Hepatocyte (in vitro differentiated cells): ENCODE results near the gene NR5A1. TPM values are rescaled to one million over a fixed set of nuclear protein-coding genes. Genes with fewer than 3 reads are reported as not detected.

Source experiments
- DNase-seq: peaks from one replicate; pipeline ENCODE4 v3.0.0-alpha.2; 2016; ENCODE audit warnings: low spot score
- H2AFZ ChIP-seq: fragments of 200-600 bp; sonication (generic); 2 replicates; pipeline ENCODE4 v1.6.0; 2016; ENCODE audit warnings: antibody characterized with exemption, mild to moderate bottlenecking
- H3K27ac ChIP-seq: fragments of 200-600 bp; sonication (generic); 2 replicates; pipeline ENCODE4 v1.5.1; 2016; ENCODE audit warnings: mild to moderate bottlenecking
- H3K27me3 ChIP-seq: fragments of 200-600 bp; sonication (generic); 2 replicates; pipeline ENCODE4 v1.6.1; 2016
- H3K36me3 ChIP-seq: fragments of 200-600 bp; sonication (generic); replicated peaks from 2 replicates; pipeline ENCODE4 v1.5.1; 2016; ENCODE audit warnings: low read depth; ENCODE audit not compliant: insufficient read depth
- H3K4me1 ChIP-seq: fragments of 200-600 bp; sonication (generic); 2 replicates; pipeline ENCODE4 v1.5.1; 2016; ENCODE audit warnings: mild to moderate bottlenecking, moderate library complexity; ENCODE audit not compliant: insufficient read depth
- H3K4me2 ChIP-seq: fragments of 200-600 bp; sonication (generic); 2 replicates; pipeline ENCODE4 v1.6.0; 2016
- H3K4me3 ChIP-seq: fragments of 200-600 bp; sonication (generic); 2 replicates; pipeline ENCODE4 v1.5.1; 2016; ENCODE audit warnings: mild to moderate bottlenecking
- H3K79me2 ChIP-seq: fragments of 200-600 bp; sonication (generic); 2 replicates; pipeline ENCODE4 v1.6.0; 2017; ENCODE audit warnings: mild to moderate bottlenecking
- H3K9me2 ChIP-seq: fragments of 200-600 bp; sonication (generic); replicated peaks from 2 replicates; pipeline ENCODE4 v1.6.0; 2017; ENCODE audit warnings: mild to moderate bottlenecking; ENCODE audit not compliant: insufficient read depth
- H3K9me3 ChIP-seq: fragments of 200-600 bp; sonication (generic); 2 replicates; pipeline ENCODE4 v1.5.1; 2016; ENCODE audit warnings: low read depth, mild to moderate bottlenecking
- H4K20me1 ChIP-seq: fragments of 200-600 bp; sonication (generic); 2 replicates; pipeline ENCODE4 v1.6.0; 2016; ENCODE audit warnings: mild to moderate bottlenecking; ENCODE audit not compliant: insufficient read depth, poor library complexity, severe bottlenecking
- CTCF ChIP-seq: fragments of 200-600 bp; sonication (generic); IDR thresholded peaks from 2 replicates; pipeline ENCODE4 v1.5.1; 2016; ENCODE audit warnings: antibody characterized with exemption, mild to moderate bottlenecking; ENCODE audit not compliant: poor library complexity
- EZH2 ChIP-seq: fragments of 200-600 bp; sonication (generic); IDR thresholded peaks from 2 replicates; pipeline ENCODE4 v1.6.1; 2016; ENCODE audit warnings: antibody characterized with exemption, mild to moderate bottlenecking, borderline replicate concordance
- EZH2phosphoT487 ChIP-seq: fragments of 200-600 bp; sonication (generic); IDR thresholded peaks from one replicate; pipeline ENCODE4 v1.6.1; 2018; ENCODE audit warnings: antibody characterized with exemption, mild to moderate bottlenecking, low read depth, moderate library complexity; ENCODE audit not compliant: unreplicated experiment, severe bottlenecking
- WGBS: methylation state at CpG from one replicate; pipeline ENCODE4 v1.1.6; 2016; ENCODE audit warnings: low lambda C conversion rate; ENCODE audit errors: missing lambda C conversion rate; 5-methylcytosine and 5-hydroxymethylcytosine counted together
- polyA plus RNA-seq: library from polyadenylated mRNA; unstranded; fragments of >200 nt; fragmentation: Nextera tagmentation; extraction: Ambion mirVana; gene quantifications from 2 replicates; pipeline ENCODE4 v1.2.1, GENCODE V29; 2016
- total RNA-seq: library from RNA; depleted of rRNA; stranded (reverse); fragments of >200 nt; gene quantifications from 2 replicates; pipeline ENCODE4 v1.2.3, GENCODE V29; 2014

NR5A1 gene
- total and polyA plus RNA-seq, 2 experiments from 2014 or later: 0.07 to 0.36 TPM

- Histone ChIP-seq H3K4me3 (no peak overlapping the region), H3K27ac (no peak overlapping the region), H3K79me2 (no peaks in the 10 kb centered on the region), H3K27me3 (no peaks in the 10 kb centered on the region), H4K20me1 (no peaks in the 10 kb centered on the region), H3K4me1 (peaks cover 8% of the 10 kb centered on the region), H3K9me3 (no peaks in the 10 kb centered on the region), H3K36me3 (no peaks in the 10 kb centered on the region), H3K9me2 (no peaks in the 10 kb centered on the region), H2AFZ (no peak overlapping the region), H3K4me2 (no peak overlapping the region)
- WGBS: 85% methylated on average over 5 of the region's 5 CpGs
- TF ChIP-seq EZH2 (no peak), EZH2phosphoT487 (no peak), CTCF (no peak)
- no peak for DNase-seq
Observed at GRCh38 chr9:124514874-124515273, 7.7 kb upstream of the NR5A1 start.

GRCh38 chr9:124514125-124514524, 6.9 kb upstream of the NR5A1 start:
- 93% methylated on average over 4 of the region's 4 CpGs for WGBS
- no peaks in the 10 kb centered on the region for H3K79me2 ChIP-seq
- no peak overlapping the region for H3K4me2 ChIP-seq
- H3K27me3 ChIP-seq: no peaks in the 10 kb centered on the region
- H2AFZ ChIP-seq: no peak overlapping the region
- no peaks in the 10 kb centered on the region for H3K9me2 ChIP-seq
- TF ChIP-seq EZH2 (no peak), CTCF (no peak), EZH2phosphoT487 (no peak)
- DNase-seq: no peak
- H3K36me3 ChIP-seq: no peaks in the 10 kb centered on the region
- no peaks in the 10 kb centered on the region for H3K9me3 ChIP-seq
- no peak overlapping the region for H3K27ac ChIP-seq
- H3K4me1 ChIP-seq: peaks cover 8% of the 10 kb centered on the region
- H3K4me3 ChIP-seq: no peak overlapping the region
- H4K20me1 ChIP-seq: no peaks in the 10 kb centered on the region

- Histone ChIP-seq H3K9me2 (no peaks in the 10 kb centered on the region), H3K4me3 (no peak overlapping the region), H3K4me1 (peaks cover 8% of the 10 kb centered on the region), H3K9me3 (no peaks in the 10 kb centered on the region), H4K20me1 (no peaks in the 10 kb centered on the region), H2AFZ (no peak overlapping the region), H3K79me2 (no peaks in the 10 kb centered on the region), H3K4me2 (no peak overlapping the region), H3K36me3 (no peaks in the 10 kb centered on the region), H3K27me3 (no peaks in the 10 kb centered on the region), H3K27ac (no peak overlapping the region)
- no peak for DNase-seq
- TF ChIP-seq EZH2 (no peak), CTCF (no peak), EZH2phosphoT487 (no peak)
- 80% methylated on average over 5 of the region's 5 CpGs for WGBS
Observed at GRCh38 chr9:124513376-124513994, 6.3 kb upstream of the NR5A1 start.

DNA sequence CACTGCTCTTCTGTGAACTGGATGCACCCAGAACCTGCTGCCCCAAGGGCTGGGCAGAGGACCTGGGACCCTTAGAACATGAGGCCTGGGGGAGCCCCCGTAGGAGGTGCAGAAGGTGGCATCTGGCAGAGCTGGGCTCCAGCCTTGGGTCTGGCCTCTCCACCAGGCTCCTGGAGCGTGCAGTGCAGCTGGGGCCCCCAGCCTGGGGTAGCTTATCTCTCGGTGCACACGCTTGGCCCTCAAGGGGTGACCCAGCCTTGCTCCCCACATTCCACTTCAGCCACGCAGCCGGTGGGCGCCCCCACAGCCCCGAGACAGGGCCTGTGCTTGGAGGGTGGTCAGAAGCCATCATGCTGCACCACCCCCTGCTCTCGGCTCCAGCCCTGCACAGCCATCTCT, 5.6 kb upstream of the NR5A1 start:
- H3K4me2 ChIP-seq: no peak overlapping the region
- no peaks in the 10 kb centered on the region for H3K9me2 ChIP-seq
- no peaks in the 10 kb centered on the region for H4K20me1 ChIP-seq

More for the DNA sequence above, 5.6 kb upstream of the NR5A1 start:
- H3K79me2 ChIP-seq: no peaks in the 10 kb centered on the region
- H3K27ac ChIP-seq: no peak overlapping the region
- no peak for DNase-seq
- no peaks in the 10 kb centered on the region for H3K27me3 ChIP-seq
- H3K36me3 ChIP-seq: no peaks in the 10 kb centered on the region
- TF ChIP-seq CTCF (no peak), EZH2phosphoT487 (no peak)
- no peak overlapping the region for H3K4me3 ChIP-seq
- no peaks in the 10 kb centered on the region for H3K9me3 ChIP-seq
- peaks cover 8% of the 10 kb centered on the region for H3K4me1 ChIP-seq
- 86% methylated on average over 9 of the region's 9 CpGs for WGBS
- no peak overlapping the region for H2AFZ ChIP-seq
